Calu3 (cell line): ENCODE data around the gene CDH2. TPM values are rescaled to one million over a fixed set of nuclear protein-coding genes. Genes with fewer than 3 reads are reported as not detected.
A peak's percentile ranks its signal among the peaks of the same experiment; 100 is the strongest.

Experiments used
- BruUV-seq: library from RNA; stranded (reverse); fragments of 400-500 nt; replicated peaks from 2 replicates; lab custom pipeline; 2021; lab: Mats Ljungman, UMichigan
- CTCF ChIA-PET: fragments of 300-600 bp; sonication (Branson Sonifier 250); formaldehyde crosslinking; loops from one replicate; lab custom pipeline; 2022; ENCODE audit warnings: antibody characterized with exemption; lab: Charles Lee
- DNase-seq: peaks from one replicate; pipeline ENCODE4 v3.0.0; 2022
- H3K27ac Mint-ChIP-seq: one replicate; pipeline ENCODE4 v1.8.0; 2022; ENCODE audit warnings: mixed read lengths; ENCODE audit not compliant: unreplicated experiment
- H3K27me3 Mint-ChIP-seq: one replicate; pipeline ENCODE4 v1.8.0; 2022; ENCODE audit warnings: mixed read lengths; ENCODE audit not compliant: unreplicated experiment
- H3K36me3 Mint-ChIP-seq: one replicate; pipeline ENCODE4 v1.8.0; 2022; ENCODE audit warnings: mild to moderate bottlenecking, moderate library complexity, mixed read lengths; ENCODE audit not compliant: insufficient read depth, unreplicated experiment
- H3K4me1 Mint-ChIP-seq: one replicate; pipeline ENCODE4 v1.8.0; 2022; ENCODE audit warnings: mild to moderate bottlenecking, low read depth, mixed read lengths; ENCODE audit not compliant: unreplicated experiment
- H3K4me3 Mint-ChIP-seq: one replicate; pipeline ENCODE4 v1.8.0; 2022; ENCODE audit warnings: mild to moderate bottlenecking, low read depth, moderate library complexity, mixed read lengths; ENCODE audit not compliant: unreplicated experiment
- H3K9me3 Mint-ChIP-seq: one replicate; pipeline ENCODE4 v1.8.0; 2022; ENCODE audit warnings: low read depth, mixed read lengths; ENCODE audit not compliant: unreplicated experiment
- CTCF ChIP-seq: fragments of 200-600 bp; IDR thresholded peaks from one replicate; pipeline ENCODE4 v1.8.0; 2022; ENCODE audit warnings: antibody characterized with exemption; ENCODE audit not compliant: unreplicated experiment
- intact Hi-C: fragments of 100-400 bp; cut with micrococcal nuclease; formaldehyde crosslinking; loops from one replicate; pipeline ENCODE4 v1.10.0; 2022; ENCODE audit not compliant: unreplicated experiment
- total RNA-seq: library from RNA; stranded (reverse); gene quantifications from 2 replicates; pipeline ENCODE4 v1.2.3, GENCODE V29; 2022

Gene CDH2
- total RNA-seq, 1 experiment from 2014 or later: 2.3 TPM

DNA sequence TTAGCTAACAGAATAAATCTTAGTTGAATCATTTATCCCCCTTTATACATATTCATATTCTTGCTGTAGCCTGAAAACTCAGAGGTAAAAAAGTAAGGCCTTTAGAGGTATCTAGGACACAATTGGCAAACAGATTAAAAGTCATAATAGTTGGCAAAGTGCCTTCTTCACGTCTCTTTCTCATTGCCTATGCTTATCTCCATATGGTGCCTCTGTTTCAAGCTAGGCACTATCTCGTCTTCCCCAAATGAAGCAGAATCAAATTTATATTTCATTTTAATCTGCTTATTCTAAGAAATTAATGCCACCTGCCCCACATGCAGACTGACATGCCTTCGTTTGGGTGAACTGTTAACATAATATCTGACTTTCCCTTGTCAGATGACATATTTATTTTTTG lies 245.4 kb downstream of the CDH2 start:
- no TSS peak for BruUV-seq
- no peaks in the 10 kb centered on the region for H3K36me3 Mint-ChIP-seq

DNA sequence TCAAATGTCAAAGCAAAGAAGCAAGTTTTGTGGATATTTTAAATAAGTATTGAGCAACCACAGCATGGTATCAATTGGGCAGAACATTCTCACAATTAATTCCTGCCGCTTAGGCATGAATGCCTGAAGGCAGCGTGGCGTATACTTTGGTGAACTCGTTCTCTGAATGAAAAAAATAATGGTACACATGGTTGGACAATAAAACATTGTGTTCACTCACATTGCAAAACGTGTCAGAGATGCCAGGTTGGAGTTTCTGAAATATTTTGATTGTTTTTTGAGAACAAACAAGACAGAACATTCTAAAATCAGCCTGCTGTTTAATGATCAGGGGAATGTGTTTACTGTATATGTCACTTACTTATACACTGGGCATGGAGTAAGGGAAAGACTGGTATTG lies 254.2 kb downstream of the CDH2 start:
- no TSS peak for BruUV-seq
- H3K27ac Mint-ChIP-seq: peak overlapping the region; percentile 96
- TF ChIP-seq CTCF: no peak
- no peaks in the 10 kb centered on the region for H3K27me3 Mint-ChIP-seq
- H3K4me1 Mint-ChIP-seq: peaks cover 14% of the 10 kb centered on the region
- DNase-seq: no peak
- H3K4me3 Mint-ChIP-seq: no peak overlapping the region
- no peaks in the 10 kb centered on the region for H3K9me3 Mint-ChIP-seq
- CTCF ChIA-PET: no interaction called here
- intact Hi-C loops: loop anchor here (5.0 kb wide), 1 partner anchor 185 kb away; no protein-coding TSS in a partner anchor
- H3K36me3 Mint-ChIP-seq: peaks cover 13% of the 10 kb centered on the region

More for the DNA sequence above, 245.4 kb downstream of the CDH2 start:
- Mint-ChIP-seq H3K4me3 (no peak overlapping the region), H3K4me1 (no peaks in the 10 kb centered on the region), H3K27me3 (no peaks in the 10 kb centered on the region), H3K9me3 (peaks cover 5% of the 10 kb centered on the region), H3K27ac (no peak overlapping the region)
- CTCF ChIA-PET: no interaction called here
- no peak for TF ChIP-seq CTCF
- no peak for DNase-seq
- intact Hi-C loops: no loop called here

DNA sequence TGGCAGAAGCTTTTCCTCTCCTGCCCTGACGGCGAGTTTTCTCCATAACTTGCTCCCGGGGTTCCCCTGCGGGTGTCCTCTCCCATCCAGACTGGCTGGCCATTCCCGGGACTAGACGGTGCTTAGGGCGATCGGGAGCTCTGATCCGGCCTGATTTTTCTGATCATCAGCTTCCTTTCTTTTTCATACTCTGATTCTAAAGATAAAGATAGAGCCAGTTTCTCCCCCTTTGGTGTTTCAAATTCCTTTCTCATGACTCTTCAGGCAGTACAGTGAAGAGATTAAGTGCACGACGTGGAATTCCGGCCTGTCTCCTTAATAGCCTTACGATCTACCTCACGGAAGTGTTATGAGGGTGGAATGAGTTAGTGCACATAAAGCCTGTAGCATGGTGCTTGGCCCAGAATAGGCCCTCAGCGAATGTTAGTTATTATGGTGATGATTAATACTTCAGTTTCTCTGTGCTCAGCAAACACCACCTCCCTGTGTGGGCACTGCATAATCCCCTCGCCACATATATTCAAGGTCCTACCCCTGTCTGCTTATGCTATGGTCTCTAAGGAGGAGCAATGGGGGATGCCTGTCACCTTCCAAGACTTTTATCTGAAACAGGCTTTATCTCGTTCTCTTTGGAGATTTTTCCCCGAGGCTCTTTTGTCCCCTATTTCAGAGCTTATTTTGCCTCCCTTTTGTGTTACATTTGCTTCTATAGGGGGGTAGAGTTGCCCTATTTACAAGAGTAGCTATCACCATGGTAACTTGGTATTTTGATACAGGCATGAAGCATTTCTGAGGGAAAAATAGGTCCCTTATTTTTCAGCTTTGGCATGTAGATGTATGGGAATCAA lies 254.8 kb downstream of the CDH2 start:
- Mint-ChIP-seq H3K4me1 (peaks cover 14% of the 10 kb centered on the region), H3K27ac (peak overlapping the region; percentile 96), H3K27me3 (no peaks in the 10 kb centered on the region), H3K4me3 (peak overlapping the region; percentile 74), H3K9me3 (no peaks in the 10 kb centered on the region), H3K36me3 (peaks cover 13% of the 10 kb centered on the region)
- TF ChIP-seq CTCF: no peak
- BruUV-seq: no TSS peak
- intact Hi-C loops: loop anchor here (5.0 kb wide), 1 partner anchor 185 kb away; no protein-coding TSS in a partner anchor
- DNase-seq: peak; percentile 52
- CTCF ChIA-PET: no interaction called here

GRCh38 chr18:27921392-27921791 lies 255.5 kb downstream of the CDH2 start:
- Mint-ChIP-seq H3K27me3 (no peaks in the 10 kb centered on the region), H3K9me3 (no peaks in the 10 kb centered on the region), H3K27ac (peak overlapping the region; percentile 96), H3K4me3 (peak overlapping the region; percentile 74), H3K36me3 (peaks cover 13% of the 10 kb centered on the region), H3K4me1 (peaks cover 14% of the 10 kb centered on the region)
- DNase-seq: peak; percentile 18
- BruUV-seq: no TSS peak
- intact Hi-C loops: loop anchor here (5.0 kb wide), 1 partner anchor 186 kb away; no protein-coding TSS in a partner anchor
- no peak for TF ChIP-seq CTCF
- CTCF ChIA-PET: no interaction called here
